Cardiac muscle cell (in vitro differentiated cells and primary cell): ENCODE results near the gene OTOG. TPM values are rescaled to one million over a fixed set of nuclear protein-coding genes. Genes with fewer than 3 reads are reported as not detected.
A peak's percentile ranks its signal among the peaks of the same experiment; 100 is the strongest.

Experiments used
- DNase-seq, 2 donors: peaks; one replicate each; pipeline versions ENCODE4 v3.0.0 to v3.0.0-alpha.2; 2010 to 2017; ENCODE audit warnings: low read depth in 1 of 2, low spot score in 1 of 2
- H3K27ac ChIP-seq: fragments of 200-600 bp; sonication (generic); 2 replicates; pipeline ENCODE4 v1.5.1; 2016
- H3K27me3 ChIP-seq: fragments of 200-600 bp; sonication (generic); 2 replicates; pipeline ENCODE4 v1.6.0; 2016; ENCODE audit warnings: control low read depth
- H3K36me3 ChIP-seq: fragments of 200-600 bp; sonication (generic); 2 replicates; pipeline ENCODE4 v1.5.1; 2016; ENCODE audit warnings: control low read depth
- H3K4me1 ChIP-seq: fragments of 200-600 bp; sonication (generic); 2 replicates; pipeline ENCODE4 v1.8.1; 2017; ENCODE audit warnings: low read depth, mild to moderate bottlenecking, mixed run types
- H3K4me3 ChIP-seq: fragments of 200-600 bp; sonication (generic); 2 replicates; pipeline ENCODE4 v1.5.1; 2016; ENCODE audit warnings: mild to moderate bottlenecking
- H3K9me3 ChIP-seq: fragments of 200-600 bp; sonication (generic); 2 replicates; pipeline ENCODE4 v1.5.1; 2017; ENCODE audit warnings: low read depth, mild to moderate bottlenecking, control low read depth
- CTCF ChIP-seq: IDR thresholded peaks from 2 replicates; pipeline ENCODE4 v1.5.1; 2012; ENCODE audit warnings: low read depth, mild to moderate bottlenecking, low read length
- polyA plus RNA-seq: library from polyadenylated mRNA; unstranded; fragments of >200 nt; fragmentation: Nextera tagmentation; extraction: Ambion mirVana; gene quantifications from 2 replicates; pipeline ENCODE4 v1.2.1, GENCODE V29; 2016
- total RNA-seq: library from RNA; depleted of rRNA; stranded (reverse); fragments of >200 nt; gene quantifications from 2 replicates; pipeline ENCODE4 v1.2.3, GENCODE V29; 2016

Gene OTOG
- total and polyA plus RNA-seq, 2 experiments from 2014 or later = 0.15 TPM; not detected in 1

- no peaks in the 10 kb centered on the region for H3K27me3 ChIP-seq
- no peak for TF ChIP-seq CTCF
- DNase-seq = peak in 1 of 2 donors; percentile 12
- H3K4me3 ChIP-seq = no peak overlapping the region
- no peaks in the 10 kb centered on the region for H3K4me1 ChIP-seq
- H3K9me3 ChIP-seq = no peaks in the 10 kb centered on the region
- H3K27ac ChIP-seq = no peak overlapping the region
- no peaks in the 10 kb centered on the region for H3K36me3 ChIP-seq
These were observed 17.9 kb upstream of the OTOG start for GRCh38 chr11:17528906-17529843.

GRCh38 chr11:17529844-17530185 is 17.2 kb upstream of the OTOG start:
- Histone ChIP-seq H3K4me3 (no peak overlapping the region), H3K27ac (no peak overlapping the region), H3K9me3 (no peaks in the 10 kb centered on the region), H3K27me3 (no peaks in the 10 kb centered on the region), H3K4me1 (no peaks in the 10 kb centered on the region), H3K36me3 (no peaks in the 10 kb centered on the region)
- DNase-seq = no peak
- TF ChIP-seq CTCF = no peak

- no peak for TF ChIP-seq CTCF
- H3K27me3 ChIP-seq = no peaks in the 10 kb centered on the region
These were observed 15.9 kb upstream of the OTOG start for GRCh38 chr11:17531071-17531600.

GRCh38 chr11:17531636-17532113 is 15.4 kb upstream of the OTOG start:
- DNase-seq = peak in 1 of 2 donors; percentile 66
- Histone ChIP-seq H3K27ac (no peak overlapping the region), H3K4me1 (no peaks in the 10 kb centered on the region), H3K36me3 (no peaks in the 10 kb centered on the region), H3K4me3 (no peak overlapping the region), H3K9me3 (no peaks in the 10 kb centered on the region), H3K27me3 (no peaks in the 10 kb centered on the region)
- no peak for TF ChIP-seq CTCF

More at GRCh38 chr11:17531071-17531600, 15.9 kb upstream of the OTOG start:
- Histone ChIP-seq H3K9me3 (no peaks in the 10 kb centered on the region), H3K27ac (no peak overlapping the region), H3K4me3 (no peak overlapping the region), H3K36me3 (no peaks in the 10 kb centered on the region), H3K4me1 (no peaks in the 10 kb centered on the region)
- DNase-seq = no peak

- no peak for DNase-seq
- no peaks in the 10 kb centered on the region for H3K9me3 ChIP-seq
- no peaks in the 10 kb centered on the region for H3K27me3 ChIP-seq
- H3K27ac ChIP-seq = no peak overlapping the region
- no peak overlapping the region for H3K4me3 ChIP-seq
- H3K36me3 ChIP-seq = no peaks in the 10 kb centered on the region
- no peaks in the 10 kb centered on the region for H3K4me1 ChIP-seq
- no peak for TF ChIP-seq CTCF
These were observed 14.3 kb upstream of the OTOG start for GRCh38 chr11:17532784-17533183.
